HG02840 (cell line): ENCODE results near the gene TLR7.
A peak's percentile ranks its signal among the peaks of the same experiment; 100 is the strongest.

Source experiments
- ATAC-seq: cut with Tn5 transposase; IDR thresholded peaks from one replicate; pipeline ENCODE4 v1.9.1; 2021; ENCODE audit warnings: mild to moderate bottlenecking, moderate library complexity, moderate number of reproducible peaks; ENCODE audit not compliant: unreplicated experiment, low FRiP score

Gene TLR7

GRCh38 chrX:12866451-12867377, at the start of gene TLR7:
TSS of gene TLR7 (plus strand) at chrX:12867072. CDS start at chrX:12867579, 507 bp downstream.
- ATAC-seq: no peak

GRCh38 chrX:12817528-12817927, 49.3 kb upstream of the TLR7 start:
- no peak for ATAC-seq

DNA sequence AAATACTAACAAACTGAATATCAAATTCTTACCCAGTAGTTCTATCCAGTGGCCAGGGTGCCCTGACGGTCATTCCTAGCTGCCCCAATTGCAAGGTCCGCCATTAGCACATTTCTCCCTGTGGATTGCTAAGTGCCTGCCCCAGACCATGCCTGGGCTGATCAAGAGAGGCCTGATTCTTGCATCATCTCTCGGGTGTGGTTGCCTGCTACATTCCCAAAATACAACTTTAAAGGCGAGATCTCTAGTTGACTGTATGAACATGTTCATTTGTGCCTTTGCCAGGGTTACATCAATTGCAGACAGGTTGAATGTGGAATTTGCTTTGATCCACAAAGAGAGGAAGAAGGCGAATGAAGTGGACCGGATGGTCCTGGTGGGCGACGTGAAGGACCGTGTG, 47.6 kb upstream of the TLR7 start:
- ATAC-seq: no peak

DNA sequence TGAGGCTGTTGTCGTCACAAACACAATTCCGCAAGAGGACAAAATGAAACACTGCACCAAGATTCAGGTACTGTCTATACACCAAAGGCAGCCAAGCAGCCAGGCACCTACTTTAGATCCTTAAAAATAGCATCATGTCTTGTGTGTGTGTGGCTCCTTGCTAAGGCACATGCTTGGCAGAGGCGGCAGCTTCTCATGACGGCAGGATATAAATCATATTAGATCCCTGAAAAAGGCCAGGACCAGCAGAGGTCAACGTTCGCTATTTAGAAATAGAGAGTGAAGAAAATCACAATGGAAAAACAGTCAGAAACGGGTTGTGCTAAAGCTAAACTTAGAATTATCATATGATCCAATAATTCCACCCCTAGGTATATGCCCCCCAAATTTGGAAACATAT, 46.1 kb upstream of the TLR7 start:
- ATAC-seq: no peak

GRCh38 chrX:12824944-12825343, 41.9 kb upstream of the TLR7 start:
- no peak for ATAC-seq

GRCh38 chrX:12825801-12826200, 41.1 kb upstream of the TLR7 start:
- ATAC-seq: no peak

- peak; percentile 7 for ATAC-seq
Measured at GRCh38 chrX:12843061-12843667, 23.7 kb upstream of the TLR7 start.

- ATAC-seq: peak; percentile 88
Measured at GRCh38 chrX:12843668-12844279, 23.1 kb upstream of the TLR7 start.

GRCh38 chrX:12844319-12844718, 22.6 kb upstream of the TLR7 start:
- ATAC-seq: peak; percentile 14

DNA sequence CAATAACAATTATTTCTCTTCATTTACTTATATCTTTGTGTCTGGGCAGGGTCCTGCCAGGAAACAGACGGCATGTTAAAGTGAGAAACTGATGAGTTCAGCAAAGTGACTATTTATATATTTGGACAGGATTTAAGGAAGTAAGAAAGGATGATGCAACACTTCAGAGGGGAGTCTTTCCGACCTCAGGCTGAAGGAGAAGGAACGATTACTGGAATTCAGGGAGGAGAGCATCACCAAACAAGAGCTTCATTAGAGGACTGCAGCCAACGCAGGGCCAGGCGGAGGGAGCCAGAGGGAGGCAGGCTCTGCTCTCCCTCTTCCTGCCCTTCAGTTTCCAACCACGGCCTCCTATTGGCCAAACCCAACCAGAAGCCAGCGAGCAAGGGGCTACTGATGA, 1.5 kb upstream of the TLR7 start:
- ATAC-seq: no peak

DNA sequence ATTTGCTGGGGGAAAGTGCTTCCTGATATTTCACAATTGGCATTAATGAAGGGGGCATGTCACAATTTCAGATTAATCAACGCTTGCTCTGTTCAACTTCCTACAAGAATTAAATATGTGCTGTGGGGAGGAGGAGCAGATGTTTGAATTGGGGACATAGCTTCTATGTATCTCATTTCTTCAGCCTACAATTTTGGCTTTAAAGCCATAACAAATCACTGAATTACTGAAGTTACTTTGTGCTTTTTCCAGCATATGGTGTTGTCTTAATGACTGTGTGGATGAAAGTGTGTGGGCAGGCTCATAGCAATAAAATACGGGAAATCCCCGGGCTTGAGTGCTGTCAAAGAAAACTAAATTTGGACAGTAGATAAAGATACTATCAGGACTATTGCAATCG, 813 bp downstream of the TLR7 start:
- no peak for ATAC-seq

GRCh38 chrX:12868747-12869146, 1.9 kb downstream of the TLR7 start:
- peak; percentile 56 for ATAC-seq

DNA sequence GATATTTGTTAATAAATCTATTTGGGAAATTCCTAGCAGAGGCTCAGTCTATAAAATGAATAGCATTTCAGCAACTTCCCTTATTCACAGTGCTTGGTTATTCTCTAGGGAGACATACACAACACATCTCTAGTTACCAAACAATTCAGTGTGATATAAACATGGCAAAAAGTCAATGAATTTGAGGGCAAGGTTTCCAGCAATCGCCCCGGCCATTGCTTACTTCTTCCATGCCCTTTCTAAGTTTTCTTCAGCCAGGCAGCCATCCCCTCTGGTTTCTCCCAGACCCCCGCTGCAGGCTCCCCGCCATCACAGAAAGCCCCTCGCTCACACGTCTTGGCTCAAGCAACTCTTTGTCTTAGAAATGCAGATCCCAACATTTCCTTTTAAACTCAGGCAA, 4.4 kb downstream of the TLR7 start:
- no peak for ATAC-seq

DNA sequence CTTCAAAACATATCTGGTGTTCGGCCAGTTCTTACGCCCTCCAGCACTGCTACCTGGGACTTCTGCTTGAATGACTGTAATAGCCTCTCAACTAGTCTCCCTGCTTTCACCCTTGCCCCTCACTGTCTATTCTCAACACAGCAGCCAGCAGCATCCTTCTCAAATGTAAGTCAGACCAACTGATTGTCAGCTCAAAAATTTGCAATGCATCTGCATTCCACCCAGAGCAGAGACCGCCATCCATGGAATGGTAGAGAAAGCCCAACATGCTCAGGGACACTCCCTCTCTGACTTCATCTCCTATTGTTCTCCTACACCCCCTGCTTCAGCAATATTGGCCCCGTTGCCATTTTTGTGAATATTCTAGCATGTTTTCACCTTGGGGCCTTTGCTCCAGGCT, 5.9 kb downstream of the TLR7 start:
- no peak for ATAC-seq

- ATAC-seq: no peak
Measured at GRCh38 chrX:12874581-12874980, 7.7 kb downstream of the TLR7 start.

DNA sequence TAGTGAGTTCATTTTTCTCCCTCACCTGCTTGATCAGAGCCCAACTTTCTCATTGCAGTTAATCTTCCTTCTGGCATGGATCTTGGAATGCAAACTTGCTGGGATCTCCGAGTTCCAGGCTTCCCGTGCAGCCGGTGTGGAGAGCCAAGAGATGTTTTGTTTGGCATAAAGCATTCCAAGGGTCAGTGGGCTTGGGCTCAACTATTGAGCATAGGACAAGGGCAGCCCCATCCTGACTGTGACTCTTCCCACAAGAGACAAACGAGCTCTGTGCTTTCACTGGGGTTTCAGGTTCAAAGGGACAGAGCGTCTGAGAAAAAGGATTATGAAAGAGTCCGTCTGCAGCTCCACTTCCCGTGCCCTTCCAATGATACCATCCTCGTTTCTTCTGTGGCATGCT, 10.5 kb downstream of the TLR7 start:
- ATAC-seq: no peak

DNA sequence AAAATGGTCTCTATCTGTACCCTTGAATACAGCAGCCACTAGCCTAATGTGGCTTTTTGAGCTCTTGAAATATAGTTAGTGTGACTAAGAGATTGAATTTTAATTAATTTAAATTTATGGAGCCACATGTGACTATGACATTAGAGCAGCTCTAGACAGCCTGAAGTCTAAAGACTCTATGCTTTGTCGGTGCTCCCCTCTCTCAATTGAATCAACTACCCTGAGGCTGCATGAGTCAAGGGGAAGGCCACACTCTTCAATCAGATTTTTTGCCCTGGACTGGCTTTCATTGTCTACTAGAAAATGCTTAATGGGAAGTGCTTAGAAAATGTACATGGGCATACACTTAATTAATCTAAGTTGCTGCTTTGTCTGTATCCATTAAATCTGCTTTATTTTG, 11.7 kb downstream of the TLR7 start:
- ATAC-seq: no peak

DNA sequence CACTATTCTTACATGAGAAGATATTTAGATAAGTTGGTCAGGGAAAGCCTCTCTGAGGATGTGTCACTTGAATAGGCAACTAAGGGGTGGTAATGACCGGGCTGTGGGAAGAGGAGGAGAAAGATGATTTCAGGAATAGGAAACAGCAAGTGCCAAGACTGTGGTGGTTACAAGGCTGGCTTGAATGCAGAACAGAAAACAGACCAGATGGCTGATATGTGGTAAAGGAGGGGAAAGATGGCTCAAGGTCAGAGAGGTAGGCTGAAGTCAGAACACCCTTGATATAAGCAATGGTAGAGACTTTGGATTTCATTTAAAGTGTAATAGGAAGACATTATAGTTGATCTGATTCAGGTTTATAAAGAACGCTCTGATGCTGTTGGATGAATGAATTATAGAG, 15.0 kb downstream of the TLR7 start:
- no peak for ATAC-seq

DNA sequence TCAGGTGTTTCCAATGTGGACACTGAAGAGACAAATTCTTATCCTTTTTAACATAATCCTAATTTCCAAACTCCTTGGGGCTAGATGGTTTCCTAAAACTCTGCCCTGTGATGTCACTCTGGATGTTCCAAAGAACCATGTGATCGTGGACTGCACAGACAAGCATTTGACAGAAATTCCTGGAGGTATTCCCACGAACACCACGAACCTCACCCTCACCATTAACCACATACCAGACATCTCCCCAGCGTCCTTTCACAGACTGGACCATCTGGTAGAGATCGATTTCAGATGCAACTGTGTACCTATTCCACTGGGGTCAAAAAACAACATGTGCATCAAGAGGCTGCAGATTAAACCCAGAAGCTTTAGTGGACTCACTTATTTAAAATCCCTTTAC, 18.6 kb downstream of the TLR7 start:
- ATAC-seq: no peak

DNA sequence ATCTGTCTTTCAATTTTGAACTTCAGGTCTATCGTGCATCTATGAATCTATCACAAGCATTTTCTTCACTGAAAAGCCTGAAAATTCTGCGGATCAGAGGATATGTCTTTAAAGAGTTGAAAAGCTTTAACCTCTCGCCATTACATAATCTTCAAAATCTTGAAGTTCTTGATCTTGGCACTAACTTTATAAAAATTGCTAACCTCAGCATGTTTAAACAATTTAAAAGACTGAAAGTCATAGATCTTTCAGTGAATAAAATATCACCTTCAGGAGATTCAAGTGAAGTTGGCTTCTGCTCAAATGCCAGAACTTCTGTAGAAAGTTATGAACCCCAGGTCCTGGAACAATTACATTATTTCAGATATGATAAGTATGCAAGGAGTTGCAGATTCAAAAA, 19.7 kb downstream of the TLR7 start:
- ATAC-seq: no peak

DNA sequence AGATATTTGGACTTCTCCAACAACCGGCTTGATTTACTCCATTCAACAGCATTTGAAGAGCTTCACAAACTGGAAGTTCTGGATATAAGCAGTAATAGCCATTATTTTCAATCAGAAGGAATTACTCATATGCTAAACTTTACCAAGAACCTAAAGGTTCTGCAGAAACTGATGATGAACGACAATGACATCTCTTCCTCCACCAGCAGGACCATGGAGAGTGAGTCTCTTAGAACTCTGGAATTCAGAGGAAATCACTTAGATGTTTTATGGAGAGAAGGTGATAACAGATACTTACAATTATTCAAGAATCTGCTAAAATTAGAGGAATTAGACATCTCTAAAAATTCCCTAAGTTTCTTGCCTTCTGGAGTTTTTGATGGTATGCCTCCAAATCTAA, 20.3 kb downstream of the TLR7 start:
- no peak for ATAC-seq

DNA sequence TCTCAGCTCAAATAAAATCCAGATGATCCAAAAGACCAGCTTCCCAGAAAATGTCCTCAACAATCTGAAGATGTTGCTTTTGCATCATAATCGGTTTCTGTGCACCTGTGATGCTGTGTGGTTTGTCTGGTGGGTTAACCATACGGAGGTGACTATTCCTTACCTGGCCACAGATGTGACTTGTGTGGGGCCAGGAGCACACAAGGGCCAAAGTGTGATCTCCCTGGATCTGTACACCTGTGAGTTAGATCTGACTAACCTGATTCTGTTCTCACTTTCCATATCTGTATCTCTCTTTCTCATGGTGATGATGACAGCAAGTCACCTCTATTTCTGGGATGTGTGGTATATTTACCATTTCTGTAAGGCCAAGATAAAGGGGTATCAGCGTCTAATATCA, 20.9 kb downstream of the TLR7 start:
- no peak for ATAC-seq
